B cell (primary cell): ENCODE results near the gene GLUD1. TPM values are rescaled to one million over a fixed set of nuclear protein-coding genes. Genes with fewer than 3 reads are reported as not detected.

Source experiments
- ATAC-seq: fragments of 200-7000 bp; cut with Tn5 transposase; one replicate; pipeline ENCODE4 v1.10.0; 2021; ENCODE audit warnings: low read depth, mild to moderate bottlenecking, moderate number of reproducible peaks, moderate library complexity
- CTCF ChIA-PET: fragments of 350-600 bp; sonication (Branson Sonifier 250); formaldehyde crosslinking; loops from one replicate; lab custom pipeline; 2021; ENCODE audit warnings: antibody characterized with exemption, inconsistent platforms; lab: Charles Lee
- POLR2A ChIA-PET: fragments of 350-600 bp; sonication (Branson Sonifier 250); formaldehyde crosslinking; loops from one replicate; lab custom pipeline; 2021; ENCODE audit warnings: antibody characterized with exemption; lab: Charles Lee
- DNase-seq: peaks from one replicate; pipeline ENCODE4 v3.0.0; 2013
- H2AFZ ChIP-seq: 2 replicates; pipeline ENCODE4 v1.6.1; 2012; ENCODE audit warnings: mild to moderate bottlenecking, low read depth, low read length; ENCODE audit not compliant: insufficient read depth, poor library complexity, severe bottlenecking
- H3K27ac ChIP-seq, 2 donors: 1 replicate in 1 of 2; 2 replicates in 1 of 2; pipeline ENCODE4 v1.5.1; 2012 to 2013; ENCODE audit warnings: low read length in 2 of 2, mild to moderate bottlenecking in 2 of 2, moderate library complexity in 1 of 2
- H3K27me3 ChIP-seq, 4 experiments: fragments of 200-600 bp in 1 of 4; sonication (generic) in 1 of 4; replicated peaks in 1 of 4; 1 replicate in 2 of 4; 2 replicates in 2 of 4; pipeline versions ENCODE4 v1.6.1 to v1.7.0; 2013 to 2016; ENCODE audit warnings: low read length in 3 of 4, mild to moderate bottlenecking in 2 of 4, mixed read lengths in 1 of 4, moderate library complexity in 1 of 4; ENCODE audit not compliant: insufficient read depth in 4 of 4, control insufficient read depth in 3 of 4; ENCODE audit errors: control extremely low read depth in 1 of 4
- H3K36me3 ChIP-seq, 2 experiments: replicated peaks in 1 of 2; 1 replicate in 1 of 2; 2 replicates in 1 of 2; pipeline versions ENCODE4 v1.6.1 to v1.7.1; 2013; ENCODE audit warnings: low read length in 1 of 2; ENCODE audit not compliant: insufficient read depth in 2 of 2, control insufficient read depth in 1 of 2; ENCODE audit errors: control extremely low read depth in 1 of 2, extremely low read depth in 1 of 2
- H3K4me1 ChIP-seq, 2 donors: fragments of 200-600 bp in 1 of 2; sonication (generic) in 1 of 2; 1 replicate in 1 of 2; 2 replicates in 1 of 2; pipeline versions ENCODE4 v1.5.1 to v1.6.1; 2013 to 2017; ENCODE audit warnings: low read length in 2 of 2; ENCODE audit not compliant: control insufficient read depth in 2 of 2, insufficient read depth in 2 of 2
- H3K4me2 ChIP-seq: replicated peaks from 2 replicates; pipeline ENCODE3; 2012; ENCODE audit warnings: mild to moderate bottlenecking, low read depth, low read length; ENCODE audit not compliant: poor library complexity, severe bottlenecking
- H3K4me3 ChIP-seq, 5 experiments: fragments of 200-600 bp in 1 of 5; sonication (generic) in 1 of 5; 1 replicate in 3 of 5; 2 replicates in 2 of 5; pipeline versions ENCODE4 v1.5.1 to v1.7.0; 2011 to 2016; ENCODE audit warnings: low read length in 4 of 5, mild to moderate bottlenecking in 4 of 5, low read depth in 2 of 5, control low read depth in 1 of 5, moderate library complexity in 1 of 5; ENCODE audit not compliant: insufficient read depth in 1 of 5; ENCODE audit errors: control extremely low read depth in 1 of 5, extremely low read depth in 1 of 5
- H3K79me2 ChIP-seq: fragments of 200-600 bp; sonication (generic); one replicate; pipeline ENCODE4 v1.6.0; 2016; ENCODE audit warnings: low read length; ENCODE audit not compliant: control insufficient read depth, insufficient read depth
- H3K9ac ChIP-seq: fragments of 200-600 bp; sonication (generic); 2 replicates; pipeline ENCODE4 v1.6.1; 2017; ENCODE audit warnings: mild to moderate bottlenecking, low read length, moderate library complexity
- H3K9me3 ChIP-seq, 3 donors: one replicate each; pipeline versions ENCODE4 v1.6.1 to v1.7.1; 2013; ENCODE audit warnings: low read length in 2 of 3; ENCODE audit not compliant: control insufficient read depth in 2 of 3, insufficient read depth in 1 of 3; ENCODE audit errors: control extremely low read depth in 1 of 3
- H4K20me1 ChIP-seq: 2 replicates; pipeline ENCODE4 v1.6.0; 2012; ENCODE audit warnings: mild to moderate bottlenecking, low read length; ENCODE audit not compliant: insufficient read depth, control insufficient read depth, poor library complexity, severe bottlenecking
- H3K27ac Mint-ChIP-seq: one replicate; pipeline ENCODE4 v1.8.0; 2021; ENCODE audit warnings: mixed read lengths
- H3K27me3 Mint-ChIP-seq: one replicate; pipeline ENCODE4 v1.8.0; 2021; ENCODE audit warnings: mixed read lengths
- H3K4me1 Mint-ChIP-seq: one replicate; pipeline ENCODE4 v1.8.0; 2021; ENCODE audit warnings: mixed read lengths
- H3K4me3 Mint-ChIP-seq: one replicate; pipeline ENCODE4 v1.8.0; 2021; ENCODE audit warnings: mixed read lengths
- H3K9me3 Mint-ChIP-seq: one replicate; pipeline ENCODE4 v1.8.0; 2022; ENCODE audit warnings: mixed read lengths; ENCODE audit not compliant: insufficient read depth
- CTCF ChIP-seq: fragments of 200-600 bp; IDR thresholded peaks from one replicate; pipeline ENCODE4 v1.8.0; 2022; ENCODE audit warnings: antibody characterized with exemption, mild to moderate bottlenecking
- EZH2 ChIP-seq: IDR thresholded peaks from 2 replicates; pipeline ENCODE4 v1.6.1; 2012; ENCODE audit warnings: borderline replicate concordance, low read depth, mild to moderate bottlenecking, moderate library complexity, low read length; ENCODE audit not compliant: insufficient read depth, poor library complexity, severe bottlenecking
- WGBS: methylation state at CpG from one replicate; pipeline ENCODE4 v1.1.5; 2013; ENCODE audit warnings: missing lambda C conversion rate; ENCODE audit not compliant: insufficient coverage; 5-methylcytosine and 5-hydroxymethylcytosine counted together
- intact Hi-C: fragments of 100-400 bp; cut with micrococcal nuclease; formaldehyde crosslinking; loops from one replicate; pipeline ENCODE4 v1.10.0; 2022
- polyA plus RNA-seq: library from polyadenylated mRNA; depleted of rRNA; stranded (reverse); fragments of >200 nt; gene quantifications from 2 replicates; pipeline ENCODE4 v1.2.3, GENCODE V29; 2012
- total RNA-seq, 2 donors: library from RNA; stranded (reverse); fragments of 120-200 nt in 1 of 2; gene quantifications; 1 replicate in 1 of 2; 2 replicates in 1 of 2; pipeline versions ENCODE4 v1.2.3 to v1.2.4, GENCODE V29; 2013 to 2022

GLUD1 gene
- total and polyA plus RNA-seq, 2 donors (not counting 1 experiment from before 2014, with no cell fraction given) = 29.6 to 71.5 TPM

- 83% methylated on average over 2 of the region's 2 CpGs for WGBS
- no peaks in the 10 kb centered on the region for H3K27me3 Mint-ChIP-seq
- no peak for ATAC-seq
- Histone ChIP-seq H3K27me3 (peaks cover 0 to 2% (median 0%) of the 10 kb centered on the region in 4 experiments), H3K79me2 (no peaks in the 10 kb centered on the region), H2AFZ (no peak overlapping the region), H3K9ac (no peak overlapping the region), H4K20me1 (no peaks in the 10 kb centered on the region), H3K27ac (no peak overlapping the region), H3K4me1 (no peaks in the 10 kb centered on the region), H3K36me3 (no peaks in the 10 kb centered on the region), H3K4me2 (no peak overlapping the region), H3K4me3 (no peak overlapping the region), H3K9me3 (peaks cover 0 to 11% (median 0%) of the 10 kb centered on the region in 3 donors)
- H3K27ac Mint-ChIP-seq = no peak overlapping the region
- no peak for TF ChIP-seq EZH2
- TF ChIP-seq CTCF = no peak
- ChIA-PET POLR2A (no interaction called here), CTCF (no interaction called here)
- H3K9me3 Mint-ChIP-seq = no peaks in the 10 kb centered on the region
- intact Hi-C loops = no loop called here
- H3K4me3 Mint-ChIP-seq = no peak overlapping the region
- no peaks in the 10 kb centered on the region for H3K4me1 Mint-ChIP-seq
- DNase-seq = no peak
Measured at GRCh38 chr10:87038786-87039185, 55.9 kb downstream of the GLUD1 start.

DNA sequence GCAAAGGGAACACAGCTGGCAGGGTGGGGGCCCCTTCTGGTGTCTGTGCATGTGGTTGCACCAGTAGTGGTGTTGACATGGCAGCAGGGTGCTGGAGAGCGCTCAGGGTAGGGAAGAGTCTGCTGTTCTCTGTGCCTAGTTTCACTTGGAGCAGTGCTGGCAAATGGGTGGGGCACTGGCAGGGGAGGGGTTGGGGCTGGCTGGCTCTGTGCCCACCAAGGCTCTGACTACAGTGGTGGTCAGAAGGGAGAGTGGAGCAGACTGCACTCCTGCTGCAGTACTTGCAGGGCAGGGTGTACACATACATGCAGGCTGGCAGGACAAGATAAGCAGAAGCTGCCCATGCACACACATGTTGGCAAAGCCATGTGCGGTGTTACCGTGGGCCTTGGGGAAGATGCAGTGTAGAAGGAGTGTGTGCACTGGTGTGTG lies 56.3 kb downstream of the GLUD1 start:
- POLR2A ChIA-PET = no interaction called here
- H3K4me3 Mint-ChIP-seq = no peak overlapping the region
- Histone ChIP-seq H3K4me1 (no peaks in the 10 kb centered on the region), H3K4me3 (no peak overlapping the region), H2AFZ (no peak overlapping the region), H3K27ac (no peak overlapping the region), H3K4me2 (no peak overlapping the region), H3K36me3 (no peaks in the 10 kb centered on the region), H3K9ac (no peak overlapping the region), H3K79me2 (no peaks in the 10 kb centered on the region), H3K9me3 (peaks cover 0 to 11% (median 0%) of the 10 kb centered on the region in 3 donors), H3K27me3 (peaks cover 0 to 2% (median 0%) of the 10 kb centered on the region in 4 experiments), H4K20me1 (no peaks in the 10 kb centered on the region)
- H3K9me3 Mint-ChIP-seq = no peaks in the 10 kb centered on the region
- no peaks in the 10 kb centered on the region for H3K4me1 Mint-ChIP-seq
- no peaks in the 10 kb centered on the region for H3K27me3 Mint-ChIP-seq
- TF ChIP-seq EZH2 (no peak), CTCF (no peak)
- ATAC-seq (no peak), DNase-seq (no peak)
- intact Hi-C loops = no loop called here
- no peak overlapping the region for H3K27ac Mint-ChIP-seq
- CTCF ChIA-PET = no interaction called here
- 78% methylated on average over 3 of the region's 3 CpGs for WGBS
